NCI-H2171 treated with DMSO at 0.1 percent for 48 hours (cell line): Measurements from ENCODE around the gene CEP72.

Source experiments
- DNase-seq: peaks from one replicate; lab custom pipeline; 2025; lab: John Stamatoyannopoulos, UW

The CEP72 gene

DNA sequence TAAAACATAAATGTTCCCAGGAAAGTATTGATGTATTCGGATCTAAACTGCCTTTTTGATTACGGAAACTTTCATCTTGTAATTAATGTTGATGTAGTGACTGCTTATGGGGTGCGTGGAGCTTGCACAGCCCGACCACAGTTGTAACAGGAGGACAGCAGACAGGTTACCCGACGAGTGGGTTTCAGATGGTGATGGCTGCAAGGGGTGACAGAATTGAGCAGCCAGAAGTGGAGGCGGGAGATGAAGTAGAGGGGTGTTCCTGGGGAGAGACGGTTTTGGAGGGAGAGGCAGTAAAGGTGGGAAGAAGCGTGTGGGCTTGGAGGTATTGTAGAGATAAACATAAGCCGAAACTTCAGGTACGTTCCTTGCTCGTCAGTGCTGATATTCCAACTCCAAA, 5.8 kb downstream of the CEP72 start:
- DNase-seq = no peak

DNA sequence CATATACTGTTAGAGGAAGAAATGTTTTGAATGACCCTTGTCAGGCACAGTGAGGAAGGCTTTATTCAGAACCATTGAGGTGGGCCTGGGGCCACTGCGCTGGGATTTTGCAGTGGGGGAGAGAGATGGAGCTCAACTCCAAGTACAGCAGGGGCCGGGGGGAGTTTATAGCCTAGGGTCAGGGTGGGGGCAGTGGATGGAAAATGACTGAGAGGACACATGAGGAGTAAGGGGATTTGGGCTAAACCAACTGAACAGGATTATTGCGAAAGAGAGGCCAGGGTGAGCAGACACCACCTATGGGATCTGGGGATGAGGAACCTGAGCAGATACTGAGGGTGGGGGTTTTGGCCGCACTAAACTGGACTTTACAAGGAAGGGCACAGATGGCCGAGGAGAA, 6.3 kb downstream of the CEP72 start:
- no peak for DNase-seq

DNA sequence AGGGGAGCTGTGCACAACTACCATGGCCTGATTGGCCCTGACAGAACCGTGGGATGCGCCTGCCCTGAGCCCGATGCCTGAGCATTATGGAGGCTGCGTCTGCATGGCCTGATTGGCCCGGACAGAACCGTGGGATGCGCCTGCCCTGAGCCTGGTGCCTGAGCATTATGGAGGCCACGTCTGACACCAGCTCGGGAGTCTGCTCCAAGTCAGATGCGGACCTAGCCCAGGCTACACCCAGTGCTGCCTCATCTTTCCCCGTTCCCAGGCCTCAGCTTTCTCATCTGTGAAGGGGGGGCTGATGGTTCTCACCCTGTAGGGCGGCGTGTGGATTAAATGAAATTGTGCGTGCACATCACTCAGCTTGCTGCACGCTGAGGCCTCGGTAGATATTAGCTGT, 7.3 kb downstream of the CEP72 start:
- DNase-seq = no peak

DNA sequence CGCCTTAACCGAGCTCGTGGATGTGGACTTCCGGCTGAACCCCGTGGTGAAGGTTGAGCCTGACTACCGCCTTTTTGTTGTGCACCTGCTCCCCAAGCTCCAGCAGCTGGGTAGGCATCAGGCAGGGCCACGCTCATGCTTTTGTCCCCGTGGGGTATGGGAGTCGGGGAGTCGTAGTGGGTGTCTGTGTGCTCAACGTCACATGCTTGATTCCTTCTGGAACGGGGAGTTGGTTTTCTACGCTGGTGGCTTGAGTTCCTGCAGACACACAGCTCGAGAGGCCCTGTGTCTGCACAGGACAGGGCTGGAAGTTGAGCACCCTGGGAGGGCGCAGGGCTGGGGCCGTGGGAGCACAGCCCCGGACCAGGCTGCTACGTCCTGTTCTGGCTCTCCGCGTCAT, 8.0 kb downstream of the CEP72 start:
- DNase-seq = no peak

DNA sequence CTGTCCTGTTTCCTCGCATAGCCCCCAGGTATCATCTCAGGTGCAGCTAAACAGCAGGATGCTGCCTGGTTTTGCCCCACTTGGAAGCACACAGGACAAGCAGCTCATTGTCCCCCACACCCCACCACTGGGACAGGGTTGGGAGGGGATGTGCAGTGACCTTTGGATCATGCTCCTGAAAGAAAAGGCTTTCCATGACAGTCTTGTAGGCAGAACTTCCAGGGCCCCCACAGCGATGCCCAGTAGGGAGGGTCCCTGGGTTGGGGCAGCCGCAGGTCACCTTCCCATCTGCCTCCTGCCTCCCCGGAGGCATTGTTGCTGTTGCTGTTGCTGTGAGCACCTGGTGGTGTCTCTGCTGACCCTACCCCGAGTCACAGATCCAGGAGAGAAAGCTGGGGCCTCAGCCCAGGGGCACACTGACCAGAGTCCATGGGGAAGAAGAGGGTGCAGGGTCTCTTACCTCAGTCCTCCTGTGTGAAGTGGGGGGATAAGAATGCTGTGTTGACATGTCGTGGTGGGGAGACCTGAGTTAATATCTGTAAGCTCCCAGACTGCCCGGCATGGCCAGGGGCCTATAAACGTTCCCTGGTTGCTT, 8.5 kb downstream of the CEP72 start:
- DNase-seq = no peak

DNA sequence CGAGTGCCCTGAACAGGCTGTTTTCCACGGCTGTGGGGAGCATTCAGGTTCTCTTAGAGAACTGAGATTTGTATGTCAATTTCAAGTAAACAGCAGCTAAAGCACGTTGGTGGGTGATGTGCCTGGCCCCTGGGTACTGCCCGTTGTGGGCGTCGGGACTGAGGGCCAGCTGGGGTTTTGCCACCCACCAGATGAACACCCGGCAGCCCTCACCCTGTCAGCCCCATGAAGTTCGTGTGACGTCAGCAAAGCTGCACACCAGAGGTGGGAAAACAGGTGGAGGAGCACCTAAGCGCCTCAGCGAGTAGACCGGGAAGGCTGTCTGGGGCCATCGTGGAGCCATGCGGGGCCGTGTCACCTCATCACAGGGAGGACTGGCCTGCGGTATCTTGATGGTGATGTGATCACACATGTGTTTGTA, 9.2 kb downstream of the CEP72 start:
- no peak for DNase-seq

DNA sequence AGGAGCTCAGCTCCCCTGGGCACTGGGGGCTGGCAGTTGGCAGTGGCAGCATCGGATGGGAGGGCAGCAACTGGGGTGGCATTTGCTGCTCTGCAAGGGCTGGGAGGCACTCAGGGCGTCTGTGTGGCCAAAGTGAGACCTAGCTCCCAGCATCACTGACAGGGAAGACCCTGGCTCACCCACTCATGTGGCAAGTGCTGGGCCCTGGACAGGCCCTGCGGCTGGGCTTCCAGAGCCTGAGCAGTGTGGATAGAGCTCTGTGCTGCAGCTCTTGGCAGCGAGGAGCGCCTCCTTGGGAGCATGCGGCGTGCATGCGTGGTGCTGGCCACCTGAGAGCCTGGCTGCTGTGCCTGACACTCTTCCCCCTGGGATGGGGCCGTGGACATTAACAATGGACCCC, 10.2 kb downstream of the CEP72 start:
- DNase-seq = no peak

DNA sequence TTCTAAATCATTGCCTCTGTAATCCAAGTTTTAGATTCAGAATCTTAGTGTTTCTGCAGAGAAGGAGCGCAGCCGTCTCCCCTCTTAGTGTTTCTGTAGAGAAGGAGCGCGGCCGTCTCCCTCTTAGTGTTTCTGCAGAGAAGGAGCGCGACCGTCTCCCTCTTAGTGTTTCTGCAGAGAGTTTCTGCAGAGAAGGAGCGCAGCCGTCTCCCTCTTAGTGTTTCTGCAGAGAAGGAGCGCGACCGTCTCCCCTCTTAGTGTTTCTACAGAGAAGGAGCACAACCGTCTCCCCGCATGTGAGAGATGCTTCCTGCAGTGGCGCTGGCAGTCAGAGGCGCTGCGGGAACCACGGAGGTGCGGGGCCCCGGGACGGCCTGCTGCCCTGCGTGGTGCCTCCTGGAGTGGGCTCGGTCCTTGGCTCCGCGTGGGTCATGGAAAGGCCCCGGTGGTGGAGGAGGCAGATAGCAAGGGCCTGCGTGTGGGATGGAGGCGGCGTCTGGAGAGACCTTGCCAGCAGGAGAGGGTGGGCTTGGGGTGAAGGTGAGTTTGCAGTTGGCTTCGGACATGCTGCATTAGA, 10.9 kb downstream of the CEP72 start:
- DNase-seq = no peak

DNA sequence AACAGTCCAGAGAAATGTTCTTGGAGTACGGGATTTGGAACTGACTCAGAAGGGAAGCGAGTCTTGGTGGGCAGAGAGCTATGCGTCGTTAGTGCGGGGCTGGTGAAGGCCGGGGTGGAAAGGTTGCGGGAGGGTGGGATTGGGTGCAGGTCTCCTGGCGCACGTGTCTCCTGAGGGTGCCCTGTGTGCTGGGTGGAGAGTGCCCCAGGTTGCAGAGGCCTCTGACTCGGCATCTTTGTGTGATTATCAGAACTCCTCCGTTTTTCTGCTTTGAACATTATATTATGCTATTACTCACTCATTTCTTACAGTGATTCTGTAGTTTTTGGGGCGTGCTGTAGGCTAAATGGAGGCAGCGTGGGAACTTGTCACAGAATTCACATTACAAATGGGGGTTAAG, 11.4 kb downstream of the CEP72 start:
- DNase-seq = no peak

DNA sequence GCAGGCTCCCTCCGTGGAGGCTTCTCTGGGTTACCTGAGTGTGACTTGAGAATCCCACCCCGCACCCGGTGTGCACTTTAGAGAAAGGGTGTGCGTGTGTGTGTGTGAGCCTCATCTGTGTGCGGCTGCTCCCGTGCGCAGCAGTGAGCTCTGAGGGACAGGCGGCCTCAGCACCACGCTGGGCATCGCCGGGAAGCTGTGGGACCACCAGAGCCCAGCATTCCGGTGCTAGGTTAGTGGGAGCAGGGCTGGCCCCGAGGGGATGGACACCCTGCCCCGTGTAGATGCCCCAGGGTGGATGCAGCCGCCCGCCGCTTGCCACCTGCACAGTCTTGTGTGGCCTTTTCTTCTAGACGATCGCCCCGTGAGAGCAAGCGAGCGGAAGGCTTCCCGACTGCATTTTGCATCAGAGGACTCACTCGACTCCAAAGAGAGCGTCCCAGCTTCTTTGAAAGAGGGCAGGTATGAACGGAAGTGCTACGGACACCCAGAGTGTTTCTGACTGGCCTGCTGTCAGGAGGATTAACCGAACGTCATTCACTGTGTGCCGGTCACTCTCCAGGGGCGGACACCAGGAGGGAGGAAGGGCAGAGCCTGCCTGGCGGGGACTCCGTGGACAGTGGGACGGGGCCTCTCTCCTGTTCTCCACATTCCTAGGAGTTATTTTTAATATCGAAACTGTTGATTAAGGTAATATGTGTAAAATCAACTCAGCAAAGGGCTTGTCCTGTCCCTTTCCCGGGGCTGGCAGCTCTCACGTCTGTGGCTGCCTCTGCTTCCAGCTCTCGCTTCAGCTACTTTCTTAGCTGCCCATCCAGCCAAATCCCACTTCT, 12.2 kb downstream of the CEP72 start:
- no peak for DNase-seq

DNA sequence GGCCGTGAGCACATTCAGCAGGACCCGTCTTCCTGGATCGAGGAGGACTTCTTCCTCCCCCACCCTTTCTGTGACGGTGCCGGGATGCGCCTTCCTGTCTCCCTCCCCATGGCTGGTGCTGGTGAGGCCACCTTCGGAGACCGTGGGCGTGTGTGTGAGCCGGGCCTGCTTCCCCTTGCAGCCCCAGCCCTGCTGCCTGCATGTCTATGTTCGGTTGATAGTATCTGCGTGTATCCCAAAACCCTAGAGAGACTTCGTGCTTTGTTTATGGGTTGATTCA, 12.8 kb downstream of the CEP72 start:
- DNase-seq = no peak

DNA sequence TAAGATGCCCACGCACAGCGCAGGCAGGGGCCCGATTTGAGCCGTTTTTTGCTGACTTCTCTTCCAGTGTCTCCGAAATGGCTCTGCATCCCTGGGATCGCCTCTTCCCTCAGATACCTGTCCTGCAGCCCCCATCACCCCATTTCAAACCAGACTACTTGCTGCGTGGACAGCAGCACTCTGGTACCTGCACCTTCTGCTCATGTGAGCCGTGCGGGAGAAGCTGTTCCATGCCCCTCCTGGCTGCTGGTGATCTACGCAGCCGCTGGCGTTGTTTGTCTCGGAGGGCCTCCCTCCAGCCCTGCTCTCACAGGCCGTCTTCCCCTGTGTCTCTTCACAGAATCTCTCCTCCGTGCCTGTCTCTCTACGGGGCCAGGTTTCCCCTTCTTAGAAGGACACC, 13.4 kb downstream of the CEP72 start:
- DNase-seq = no peak

DNA sequence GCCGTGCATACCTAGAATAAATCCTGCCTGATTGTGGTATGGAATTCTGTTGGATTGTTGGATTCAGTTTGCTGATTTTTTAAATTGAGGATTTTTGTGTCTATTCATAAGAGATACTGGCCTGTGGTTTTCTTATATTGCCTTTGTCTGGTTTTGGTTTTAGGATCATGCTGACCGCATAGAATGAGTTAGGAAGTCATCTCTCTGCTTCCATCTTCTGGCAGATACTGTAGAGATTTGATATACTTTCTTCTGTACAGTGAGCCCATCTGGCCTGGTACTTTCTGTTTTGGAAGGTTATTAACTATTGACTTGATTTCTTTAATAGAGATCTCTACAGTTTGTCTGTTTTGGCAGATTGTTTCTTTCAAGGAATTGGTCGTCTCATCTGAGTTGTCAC, 14.7 kb downstream of the CEP72 start:
- DNase-seq = no peak

DNA sequence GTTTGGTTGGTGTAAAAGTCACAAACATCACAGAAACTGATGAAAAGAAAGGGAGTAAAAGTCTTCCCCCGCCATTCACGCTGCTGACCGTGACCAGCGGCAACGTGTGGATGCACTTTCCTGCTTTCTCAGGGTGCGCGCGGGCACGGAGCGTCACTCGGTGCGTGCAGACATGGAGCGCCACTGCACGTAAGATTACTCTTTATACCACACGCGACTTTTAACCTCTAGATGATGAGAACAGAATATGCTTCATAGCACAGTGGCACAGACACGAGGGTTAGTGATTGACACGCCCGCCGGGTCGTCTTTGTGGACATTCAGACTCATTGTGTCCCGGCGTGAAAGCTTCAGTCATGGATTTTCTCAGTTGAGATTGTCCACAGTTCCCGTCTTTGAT, 15.7 kb downstream of the CEP72 start:
- DNase-seq = no peak

DNA sequence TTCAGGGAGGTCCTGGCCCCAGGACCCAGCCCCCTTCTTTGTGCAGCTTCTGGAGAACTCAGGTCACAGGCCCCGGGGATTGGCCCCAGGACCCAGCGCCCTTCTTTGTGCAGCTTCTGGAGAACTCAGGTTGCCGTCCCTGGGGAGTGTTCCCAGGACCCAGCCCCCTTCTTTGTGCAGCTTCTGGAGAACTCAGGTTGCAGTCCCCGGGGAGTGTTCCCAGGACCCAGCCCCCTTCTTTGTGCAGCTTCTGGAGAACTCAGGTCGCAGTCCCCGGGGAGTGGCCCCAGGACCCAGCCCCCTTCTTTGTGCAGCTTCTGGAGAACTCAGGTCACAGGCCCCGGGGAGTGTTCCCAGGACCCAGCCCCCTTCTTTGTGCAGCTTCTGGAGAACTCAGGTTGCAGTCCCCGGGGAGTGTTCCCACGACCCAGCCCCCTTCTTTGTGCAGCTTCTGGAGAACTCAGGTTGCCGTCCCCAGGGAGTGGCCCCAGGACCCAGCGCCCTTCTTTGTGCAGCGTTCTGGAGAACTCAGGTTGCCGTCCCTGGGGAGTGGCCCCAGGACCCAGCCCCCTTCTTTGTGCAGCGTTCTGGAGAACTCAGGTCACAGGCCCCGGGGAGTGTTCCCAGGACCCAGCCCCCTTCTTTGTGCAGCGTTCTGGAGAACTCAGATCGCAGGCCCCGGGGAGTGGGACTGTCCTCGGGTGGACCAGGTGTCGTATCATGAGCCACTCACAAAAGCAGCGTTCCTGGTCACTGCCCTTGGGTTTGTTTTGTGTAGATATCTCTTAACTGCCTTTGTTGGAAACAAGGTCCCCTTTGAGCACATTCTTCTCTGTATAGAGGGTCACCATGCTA, 16.4 kb downstream of the CEP72 start:
- peak; percentile 87 for DNase-seq

DNA sequence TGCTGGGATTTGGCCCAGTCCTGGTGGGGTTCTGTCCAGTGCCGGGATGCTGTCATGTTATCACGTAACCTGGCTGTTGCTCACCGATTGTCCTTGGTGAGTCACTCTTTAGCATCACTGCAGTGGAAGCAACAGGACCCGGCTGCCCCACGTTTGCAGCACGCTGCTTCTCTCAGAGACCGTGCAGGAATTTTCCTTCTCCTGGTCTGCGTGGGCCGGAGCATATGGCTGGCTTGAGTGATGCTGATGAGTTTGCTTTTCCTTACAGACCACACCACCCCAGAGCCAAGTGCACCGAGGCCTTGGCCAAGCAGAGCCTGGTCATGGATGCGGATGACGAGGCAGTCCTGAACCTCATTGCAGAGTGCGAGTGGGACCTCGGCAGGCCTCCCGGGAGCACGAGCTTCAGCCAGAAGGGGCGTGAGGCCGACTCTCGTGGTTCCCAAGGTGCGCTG, 21.4 kb downstream of the CEP72 start:
- DNase-seq = no peak

DNA sequence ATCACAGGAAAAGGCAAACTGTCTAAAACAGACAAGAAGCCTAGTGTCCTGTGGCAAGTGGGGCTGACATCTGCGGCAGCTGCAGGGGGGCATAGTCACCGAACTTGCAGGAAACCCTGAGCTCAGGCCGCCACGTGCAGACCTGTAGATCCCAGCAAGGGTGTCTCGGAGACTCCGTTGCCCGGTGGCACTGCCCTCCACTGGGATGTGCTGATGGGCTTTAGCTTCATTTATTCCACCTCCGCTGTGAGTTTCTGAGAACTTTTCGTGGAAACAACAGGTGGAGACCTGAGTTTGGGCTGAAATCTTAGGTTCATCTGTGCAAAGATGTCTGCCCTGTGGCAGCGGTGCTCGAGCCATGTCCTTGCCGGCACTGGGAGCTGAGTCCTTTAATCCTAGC, 22.1 kb downstream of the CEP72 start:
- no peak for DNase-seq

DNA sequence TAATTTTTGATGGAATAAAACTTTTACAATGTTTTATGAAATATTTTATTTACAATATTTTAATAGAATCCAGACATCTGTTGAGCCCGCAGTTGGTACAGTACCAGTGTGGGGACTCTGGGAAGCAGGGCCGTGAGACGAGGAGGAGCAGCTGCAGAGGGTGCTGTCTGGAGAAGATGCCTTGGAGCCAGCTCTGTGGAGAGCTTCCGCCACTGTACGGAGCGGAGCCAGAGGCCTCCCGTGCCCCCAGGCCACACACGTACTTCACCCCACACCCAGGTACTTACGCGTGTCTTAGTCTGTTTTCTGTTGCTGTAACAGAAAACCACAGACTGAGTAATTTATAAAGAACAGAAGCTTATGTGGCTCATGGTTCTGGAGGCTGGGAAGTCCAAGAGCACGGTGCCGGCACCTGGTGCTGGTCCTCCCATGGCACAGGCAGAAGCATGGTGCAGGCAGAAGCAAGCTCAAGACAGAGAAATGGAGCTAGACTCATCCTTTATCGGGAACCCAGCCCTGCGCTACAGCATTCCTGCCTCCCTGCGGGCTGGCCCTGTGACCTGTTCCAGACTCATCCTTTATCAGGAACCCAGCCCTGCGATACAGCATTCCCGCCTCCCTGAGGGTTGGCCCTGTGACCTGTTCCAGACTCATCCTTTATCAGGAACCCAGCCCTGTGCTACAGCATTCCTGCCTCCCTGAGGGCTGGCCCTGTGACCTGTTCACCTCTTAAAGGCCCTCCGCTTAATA, 23.3 kb downstream of the CEP72 start:
- no peak for DNase-seq

DNA sequence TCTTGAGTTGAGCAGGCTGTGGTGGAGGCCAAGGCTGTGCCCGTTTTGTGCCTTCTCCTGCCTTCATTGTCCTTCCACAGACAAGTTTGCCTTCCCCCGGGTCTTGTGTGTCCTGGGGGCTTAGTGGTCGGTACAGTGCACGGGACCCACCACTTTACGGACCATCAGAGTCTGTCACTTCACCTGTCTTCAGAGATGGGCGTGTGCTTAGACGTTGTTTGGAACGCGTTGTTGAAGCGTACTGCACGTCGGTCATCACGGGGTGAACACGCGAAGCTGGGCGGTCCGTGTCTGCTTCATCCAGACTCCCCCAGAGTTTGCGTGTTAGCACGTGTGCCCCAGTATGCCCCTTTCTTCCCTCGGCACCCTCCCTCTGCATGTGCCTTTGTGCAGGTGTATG, 24.8 kb downstream of the CEP72 start:
- no peak for DNase-seq

DNA sequence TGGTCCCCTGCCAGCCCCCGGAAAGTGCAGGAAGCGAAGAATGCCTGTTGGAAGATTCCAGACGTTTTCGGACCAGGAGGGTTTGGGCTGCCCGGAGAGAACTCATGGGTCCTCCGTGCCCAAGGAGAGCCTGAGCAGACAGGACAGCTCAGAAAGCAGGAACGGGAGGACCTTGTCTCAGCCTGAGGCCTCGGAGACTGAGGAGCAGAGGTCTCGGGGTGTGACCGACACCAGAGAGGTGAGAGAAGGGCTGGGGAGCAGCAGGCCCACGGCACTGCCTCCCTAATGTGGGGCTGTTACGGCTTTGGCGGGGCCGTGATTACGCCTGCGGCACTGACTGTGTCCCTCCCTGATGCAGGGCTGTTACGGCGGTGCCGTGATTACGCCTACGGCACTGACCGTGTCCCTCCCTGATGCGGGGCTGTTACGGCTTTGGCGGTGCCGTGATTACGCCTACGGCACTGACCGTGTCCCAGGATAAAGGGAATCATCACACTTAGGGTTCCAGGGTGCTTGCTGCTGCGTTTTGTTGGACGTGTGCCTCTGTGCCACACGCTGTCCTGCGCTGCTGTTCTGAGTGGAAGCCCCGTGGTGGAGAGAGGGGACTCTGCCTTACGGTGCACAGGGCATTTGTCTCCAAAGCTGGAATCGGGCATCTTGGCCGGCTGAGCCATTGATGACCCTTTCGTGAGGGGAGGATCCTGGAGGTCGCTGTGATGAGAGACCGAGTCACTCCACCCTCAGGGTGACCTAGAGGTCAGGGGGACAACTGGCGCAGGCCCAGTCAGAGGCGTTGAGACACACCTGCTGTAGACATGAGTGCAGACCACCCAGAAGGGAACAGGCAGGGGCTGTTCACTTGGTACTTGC, 25.7 kb downstream of the CEP72 start:
- DNase-seq = no peak
